Aorta (tissue), 5 donors: ENCODE results near the gene CELF3. TPM values are rescaled to one million over a fixed set of nuclear protein-coding genes. Genes with fewer than 3 reads are reported as not detected.
"Not testable (repeated sequence)": the region's sequence is repeated elsewhere in the genome, so short reads cannot be mapped to it uniquely, and the experiment has no call there.

ENCODE experiments used
- ATAC-seq: fragments of 200-7000 bp; cut with Tn5 transposase; one replicate; pipeline ENCODE4 v1.9.1; 2022; ENCODE audit warnings: moderate library complexity; ENCODE audit not compliant: low FRiP score
- DNase-seq, 2 donors: peaks; one replicate each; pipeline ENCODE4 v3.0.0-alpha.2; 2020
- H3K27ac ChIP-seq, 2 donors: one replicate each; pipeline ENCODE4 v1.5.1; 2013; ENCODE audit warnings: low read length in 2 of 2, mild to moderate bottlenecking in 2 of 2, moderate library complexity in 2 of 2, control low read depth in 1 of 2, inconsistent platforms in 1 of 2, low read depth in 1 of 2
- H3K27me3 ChIP-seq, 2 donors: one replicate each; pipeline ENCODE4 v1.6.1; 2013; ENCODE audit warnings: control low read depth in 1 of 2, low read length in 1 of 2, mild to moderate bottlenecking in 1 of 2, moderate library complexity in 1 of 2; ENCODE audit not compliant: insufficient read depth in 2 of 2, control insufficient read depth in 1 of 2
- H3K36me3 ChIP-seq, 2 donors: one replicate each; pipeline ENCODE4 v1.6.1; 2013; ENCODE audit warnings: control low read depth in 1 of 2, low read length in 1 of 2, mild to moderate bottlenecking in 1 of 2; ENCODE audit not compliant: insufficient read depth in 2 of 2, control insufficient read depth in 1 of 2
- H3K4me1 ChIP-seq, 2 donors: one replicate each; pipeline ENCODE4 v1.6.1; 2013; ENCODE audit warnings: low read length in 2 of 2, control low read depth in 1 of 2, mild to moderate bottlenecking in 1 of 2, moderate library complexity in 1 of 2; ENCODE audit not compliant: insufficient read depth in 2 of 2, control insufficient read depth in 1 of 2
- H3K4me3 ChIP-seq, 2 donors: one replicate each; pipeline ENCODE4 v1.5.1; 2013; ENCODE audit warnings: low read length in 2 of 2, control low read depth in 1 of 2, mild to moderate bottlenecking in 1 of 2
- H3K9me3 ChIP-seq: one replicate; pipeline ENCODE4 v1.6.1; 2013; ENCODE audit warnings: mild to moderate bottlenecking, low read length; ENCODE audit not compliant: control insufficient read depth
- WGBS, 2 donors: extraction: QIAGEN DNeasy Blood & Tissue Kit; methylation state at CpG; one replicate each; pipeline ENCODE4 v1.1.7; 2013; 5-methylcytosine and 5-hydroxymethylcytosine counted together
- intact Hi-C, 2 donors: fragments of 100-400 bp; cut with DNase I; formaldehyde crosslinking; loops; one replicate each; pipeline versions ENCODE4 v1.14.2 to v1.15.0; 2022
- polyA plus RNA-seq, 2 donors: library from polyadenylated mRNA; stranded (reverse); fragments of 200-250 nt; gene quantifications; one replicate each; pipeline ENCODE4 v1.2.3, GENCODE V29; 2013
- total RNA-seq, 2 donors: library from RNA; stranded (reverse); fragmentation: NEBNext Ultra II Directional; extraction: Animal tissue kit (Norgen Biotek cat#: 25700); gene quantifications; one replicate each; pipeline ENCODE4 v1.2.1, GENCODE V29; 2021
- donor health status: healthy with polysubstance abuse.
- donor health status: Bipolar disorder and iron deficiency.
- donor health status: DM: no; HTN: no; CAD: no.
- donor health status: DM: no; HTN: no; CAD: no.
- donor health status: DM: yes; HTN: yes; CAD: no.

CELF3 gene
- total and polyA plus RNA-seq, 4 donors: 0.13 TPM; not detected in 3

DNA sequence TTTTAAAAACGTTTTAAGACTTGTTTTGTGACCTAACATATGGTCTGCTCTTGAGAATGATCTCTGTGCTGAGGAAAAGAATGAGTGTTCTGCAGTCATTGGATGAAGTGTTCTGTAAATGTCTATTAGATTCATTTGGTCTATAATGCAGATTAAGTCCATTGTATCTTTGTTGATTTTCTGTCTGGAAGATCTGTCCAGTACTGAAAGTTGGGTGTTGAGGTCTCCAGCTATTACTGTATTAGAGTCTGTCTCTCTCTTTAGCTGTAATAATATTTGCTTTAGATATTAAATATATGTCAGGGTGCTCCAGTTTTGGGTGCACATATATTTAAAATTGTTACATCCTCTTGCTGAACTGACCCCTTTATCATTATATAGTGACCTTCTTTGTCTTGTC, 43.2 kb downstream of the CELF3 start:
- intact Hi-C loops: no loop called here
- H3K27ac ChIP-seq: no peak overlapping the region
- no peaks in the 10 kb centered on the region for H3K27me3 ChIP-seq
- WGBS, 2 donors: 78% methylated on average over 1 of the region's 1 CpG
- H3K9me3 ChIP-seq: no peaks in the 10 kb centered on the region
- H3K4me3 ChIP-seq: no peak overlapping the region
- DNase-seq: no peak
- H3K36me3 ChIP-seq: no peaks in the 10 kb centered on the region
- no peaks in the 10 kb centered on the region for H3K4me1 ChIP-seq
- no peak for ATAC-seq

DNA sequence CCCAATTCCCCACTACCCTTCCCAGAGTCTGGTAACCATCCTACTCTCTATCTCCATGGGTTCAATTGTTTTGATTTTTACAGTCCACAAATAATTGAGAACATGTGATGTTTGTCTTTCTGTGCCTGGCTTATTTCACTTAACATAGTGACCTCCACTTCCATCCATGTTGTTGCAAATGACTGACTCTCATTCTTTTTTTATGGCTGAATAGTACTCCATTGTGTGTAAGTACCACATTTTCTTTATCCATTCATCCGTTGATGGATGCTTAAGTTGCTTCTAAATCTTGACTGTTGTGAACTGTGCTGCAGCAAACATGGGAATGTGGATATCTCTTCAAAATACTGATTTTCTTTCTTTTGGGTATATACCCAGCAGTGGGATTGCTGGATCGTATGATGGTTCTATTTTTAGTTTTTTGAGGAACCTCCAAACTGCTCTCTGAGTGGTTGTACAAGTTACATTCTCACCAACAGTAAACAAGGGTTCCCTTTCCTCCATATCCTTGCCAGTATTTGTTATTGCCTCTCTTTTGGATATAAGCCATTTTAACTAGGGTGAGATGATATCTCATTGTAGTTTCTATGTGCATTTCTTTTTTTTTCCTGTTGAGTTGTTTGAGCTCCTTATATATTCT, 46.4 kb downstream of the CELF3 start:
- intact Hi-C loops, H3K9me3 ChIP-seq, DNase-seq, ATAC-seq, H3K4me3 ChIP-seq, H3K36me3 ChIP-seq, H3K27ac ChIP-seq, H3K27me3 ChIP-seq, H3K4me1 ChIP-seq: not testable (repeated sequence)
- 80 to 85% methylated on average over 2 of the region's 2 CpGs for WGBS, 2 donors

DNA sequence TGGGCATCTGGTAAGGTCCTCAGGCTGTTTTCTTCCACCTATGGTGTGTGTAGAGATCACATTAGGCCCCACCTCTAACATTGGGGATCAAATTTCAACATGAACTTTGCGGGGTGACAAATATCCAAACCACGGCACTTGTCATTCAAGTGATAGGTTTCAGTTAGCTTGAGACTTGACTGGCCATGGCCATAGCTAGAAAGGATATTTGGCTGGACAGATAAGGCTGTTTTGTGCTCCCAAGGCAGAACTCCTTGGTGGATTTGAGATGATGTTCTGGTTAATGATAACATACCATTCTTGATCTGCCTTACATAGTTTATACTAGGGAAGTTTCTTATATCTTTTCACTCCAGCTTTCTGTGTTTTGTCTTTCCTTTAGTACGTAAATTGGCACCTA, 48.5 kb downstream of the CELF3 start:
- Histone ChIP-seq H3K36me3 (peaks cover 0 to 3% of the 10 kb centered on the region in 2 donors), H3K9me3 (no peaks in the 10 kb centered on the region), H3K27me3 (no peaks in the 10 kb centered on the region), H3K4me3 (no peak overlapping the region), H3K4me1 (no peaks in the 10 kb centered on the region), H3K27ac (no peak overlapping the region)
- WGBS, 2 donors: 81 to 86% methylated on average over 3 of the region's 3 CpGs
- intact Hi-C loops: no loop called here
- ATAC-seq (no peak), DNase-seq (no peak)

DNA sequence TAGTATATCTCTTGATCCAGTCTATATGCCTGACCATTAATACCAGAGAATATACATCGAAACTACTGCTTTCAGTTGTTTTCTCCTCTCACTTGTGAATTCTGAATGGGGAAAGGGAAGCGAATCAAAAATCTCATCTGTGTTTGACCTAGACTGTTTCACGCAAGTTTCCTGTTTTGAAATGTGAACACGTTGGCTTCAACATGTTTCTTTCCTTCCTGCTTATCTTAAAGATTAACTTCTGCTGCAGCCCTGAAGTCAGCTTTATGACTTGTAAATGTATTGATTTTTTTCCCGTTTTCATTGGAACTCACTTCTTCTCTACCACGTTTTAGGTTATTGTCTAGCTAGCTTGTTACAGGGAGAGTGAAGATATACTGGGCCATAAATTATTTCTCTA, 54.9 kb downstream of the CELF3 start:
- no peak for ATAC-seq
- no peaks in the 10 kb centered on the region for H3K27me3 ChIP-seq
- no peak overlapping the region for H3K27ac ChIP-seq
- no peaks in the 10 kb centered on the region for H3K4me1 ChIP-seq
- no peak overlapping the region for H3K4me3 ChIP-seq
- no peaks in the 10 kb centered on the region for H3K9me3 ChIP-seq
- WGBS, 2 donors: 76 to 79% methylated on average over 6 of the region's 6 CpGs
- DNase-seq: no peak
- intact Hi-C loops: no loop called here
- peaks cover 0 to 4% of the 10 kb centered on the region in 2 donors for H3K36me3 ChIP-seq

DNA sequence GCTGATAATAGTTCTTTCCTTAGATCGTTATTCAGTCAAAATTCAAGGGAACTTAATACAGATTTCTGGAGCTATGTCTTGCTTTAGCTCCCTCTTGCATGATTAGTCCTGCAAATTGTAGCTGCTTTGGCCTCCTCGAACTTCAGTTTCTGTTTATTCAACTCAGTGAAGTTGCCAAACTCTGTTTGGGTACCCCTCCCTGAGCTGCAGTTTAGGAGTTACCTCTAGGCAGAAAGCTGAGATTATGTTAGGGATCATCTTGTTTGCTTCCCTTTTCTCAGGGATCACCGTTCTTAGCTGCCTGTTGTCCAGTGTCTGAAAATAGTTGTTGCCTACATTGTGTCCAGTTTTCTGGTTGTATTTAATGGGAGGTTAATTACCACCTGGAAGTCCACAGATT, 61.2 kb downstream of the CELF3 start:
- no peaks in the 10 kb centered on the region for H3K9me3 ChIP-seq
- no peak overlapping the region for H3K4me3 ChIP-seq
- peaks cover 0 to 2% of the 10 kb centered on the region in 2 donors for H3K36me3 ChIP-seq
- ATAC-seq (no peak), DNase-seq (no peak)
- 48 to 60% methylated on average over 3 of the region's 3 CpGs for WGBS, 2 donors
- H3K27me3 ChIP-seq: no peaks in the 10 kb centered on the region
- no peaks in the 10 kb centered on the region for H3K4me1 ChIP-seq
- intact Hi-C loops: no loop called here
- H3K27ac ChIP-seq: no peak overlapping the region

DNA sequence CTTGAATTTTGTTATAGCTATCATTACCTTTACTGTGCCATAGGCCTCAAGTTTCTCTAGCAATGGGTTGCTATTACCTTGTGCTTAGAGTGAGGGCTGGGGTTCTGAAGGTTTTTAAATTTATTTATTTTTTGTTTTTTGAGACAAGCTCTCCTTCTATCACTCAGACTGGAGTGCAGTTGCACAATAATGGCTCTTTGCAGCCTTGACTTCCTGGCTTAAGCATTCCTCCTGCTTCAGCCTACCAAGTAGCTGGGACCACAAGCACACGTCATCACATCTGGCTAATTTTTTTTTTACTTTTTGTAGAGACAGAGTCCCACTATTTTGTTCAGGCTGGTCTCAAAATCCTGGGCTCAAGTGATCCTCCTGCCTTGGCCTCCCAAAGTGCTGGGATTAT, 63.2 kb downstream of the CELF3 start:
- Histone ChIP-seq H3K36me3 (peaks cover 0 to 2% of the 10 kb centered on the region in 2 donors), H3K4me1 (no peaks in the 10 kb centered on the region), H3K4me3 (no peak overlapping the region), H3K9me3 (no peaks in the 10 kb centered on the region), H3K27ac (no peak overlapping the region), H3K27me3 (no peaks in the 10 kb centered on the region)
- intact Hi-C loops: no loop called here
- DNase-seq: no peak
- 86 to 96% methylated on average over 1 of the region's 1 CpG for WGBS, 2 donors
- no peak for ATAC-seq

Other genes with a start within 250 kb of the CELF3 start
- 1 to 10 TPM in 1 of 2 donors, under 1 TPM in 1; 0.23 to 1.7 TPM for gene CGN, start 205.4 kb downstream of the CELF3 start, total RNA-seq
- 10 to 100 TPM in 1 of 2 donors, under 1 TPM in 1; 0.36 to 27.5 TPM for gene CGN, start 205.4 kb downstream of the CELF3 start, polyA plus RNA-seq
- 10 to 100 TPM in 1 of 2 donors, 1 to 10 TPM in 1; 6.5 to 11.2 TPM for gene TUFT1, start 176.5 kb downstream of the CELF3 start, total RNA-seq
- 1 to 10 TPM; 3.9 to 4.5 TPM for gene TUFT1, start 176.5 kb downstream of the CELF3 start, polyA plus RNA-seq
- 10 to 100 TPM; 34.7 to 48.0 TPM for gene SNX27, start 104.8 kb downstream of the CELF3 start, total RNA-seq
- 1 to 10 TPM; 5.6 to 6.4 TPM for gene SNX27, start 104.8 kb downstream of the CELF3 start, polyA plus RNA-seq
- gene RIIAD1, start 4.7 kb upstream of the CELF3 start, total RNA-seq: not detected
- gene RIIAD1, start 4.7 kb upstream of the CELF3 start, polyA plus RNA-seq: not detected
- 10 to 100 TPM; 38.7 to 52.7 TPM for gene MRPL9, start 46.7 kb upstream of the CELF3 start, total RNA-seq
- gene MRPL9, start 46.7 kb upstream of the CELF3 start, polyA plus RNA-seq: 10 to 100 TPM; 39.7 to 58.9 TPM
- gene TDRKH, start 73.7 kb upstream of the CELF3 start, total RNA-seq: 1 to 10 TPM; 3.7 to 9.1 TPM
- gene TDRKH, start 73.7 kb upstream of the CELF3 start, polyA plus RNA-seq: 1 to 10 TPM; 1.5 to 2.5 TPM
- not detected for gene LINGO4, start 88.6 kb upstream of the CELF3 start, total RNA-seq
- gene LINGO4, start 88.6 kb upstream of the CELF3 start, polyA plus RNA-seq: not detected
- under 1 TPM in 1 of 2 donors, not detected in 1; 0.24 TPM for gene RORC, start 115.0 kb upstream of the CELF3 start, total RNA-seq
- gene RORC, start 115.0 kb upstream of the CELF3 start, polyA plus RNA-seq: 1 to 10 TPM in 1 of 2 donors, under 1 TPM in 1; 0.10 to 1.6 TPM
- gene C2CD4D, start 123.0 kb upstream of the CELF3 start, total RNA-seq: not detected
- not detected for gene C2CD4D, start 123.0 kb upstream of the CELF3 start, polyA plus RNA-seq
- gene THEM5, start 136.9 kb upstream of the CELF3 start, total RNA-seq: not detected
- not detected for gene THEM5, start 136.9 kb upstream of the CELF3 start, polyA plus RNA-seq
- gene THEM4, start 192.7 kb upstream of the CELF3 start, total RNA-seq: 10 to 100 TPM; 11.8 to 17.5 TPM
- gene THEM4, start 192.7 kb upstream of the CELF3 start, polyA plus RNA-seq: 10 to 100 TPM in 1 of 2 donors, 1 to 10 TPM in 1; 3.8 to 12.3 TPM